Measurements from ENCODE around the gene NOTCH2. TPM values are rescaled to one million over a fixed set of nuclear protein-coding genes. Genes with fewer than 3 reads are reported as not detected.

NOTCH2 gene
- total RNA-seq, 1 experiment from 2014 or later, result 62.9 TPM

GRCh38 chr1:119893827-119894700 is 175.4 kb downstream of the NOTCH2 start:
- intact Hi-C loops (cut with micrococcal nuclease), result no loop called here
- Histone ChIP-seq H3K9ac (ENCODE audit: low read length) (no peak overlapping the region), H3K9me3 (ENCODE audit: control insufficient read depth in 1 of 2, insufficient read depth in 1 of 2, low read depth in 1 of 2, low read length in 2 of 2) (no peaks in the 10 kb centered on the region), H4K20me1 (ENCODE audit: insufficient read depth) (no peaks in the 10 kb centered on the region), H3K4me3 (replicated peaks in 1 of 2; ENCODE audit: low read depth in 1 of 2, low read length in 2 of 2) (no peak overlapping the region), H3K27ac (ENCODE audit: low read depth, low read length) (no peak overlapping the region), H2AFZ (ENCODE audit: low read depth, low read length, poor library complexity, severe bottlenecking) (no peak overlapping the region), H3K9me2 (ENCODE audit: insufficient read depth) (no peaks in the 10 kb centered on the region), H3K79me2 (ENCODE audit: insufficient read depth, low read length) (no peaks in the 10 kb centered on the region), H3K4me1 (ENCODE audit: control insufficient read depth in 1 of 2, insufficient read depth in 2 of 2, low read length in 2 of 2) (no peaks in the 10 kb centered on the region), H3K27me3 (ENCODE audit: insufficient read depth, low read length) (0 out of 2 replicates have a peak, but pooled peaks cover 5% of the 10 kb centered on the region), H3K36me3 (ENCODE audit: control insufficient read depth in 1 of 2, insufficient read depth in 2 of 2, low read length in 2 of 2) (no peaks in the 10 kb centered on the region), H3K4me2 (ENCODE audit: low read length) (no peak overlapping the region)
- CTCF ChIA-PET, result no interaction called here
- DNase-seq (ENCODE audit: low read depth, low spot score), result no peak
- no peak for TF ChIP-seq JUND (IDR thresholded peaks at IDR 0.05)
- TF ChIP-seq ZFX (IDR thresholded peaks at IDR 0.05), result no peak
- no peak for TF ChIP-seq EZH2phosphoT487 (IDR thresholded peaks at IDR 0.05; ENCODE audit: borderline replicate concordance)
- no peak for TF ChIP-seq EZH2 (IDR thresholded peaks at IDR 0.05)
- no peak for TF ChIP-seq RAD21 (IDR thresholded peaks at IDR 0.05; ENCODE audit: low read depth)
- no peak for TF ChIP-seq TCF7L2 (IDR thresholded peaks at IDR 0.05; ENCODE audit: borderline replicate concordance, extremely low read depth, insufficient read depth, insufficient read length)
- TF ChIP-seq CEBPB (IDR thresholded peaks at IDR 0.05; ENCODE audit: low read depth), result no peak
- TF ChIP-seq REST (IDR thresholded peaks at IDR 0.05; ENCODE audit: low read depth), result no peak
- no peak for TF ChIP-seq CTCF (IDR thresholded peaks at IDR 0.05 in 2 of 3, conservative IDR thresholded peaks at IDR 0.05 in 1 of 3; ENCODE audit: borderline replicate concordance in 1 of 3, insufficient read depth in 1 of 3, low read depth in 2 of 3, low read length in 2 of 3)
- no peak for TF ChIP-seq EGR1 (IDR thresholded peaks at IDR 0.05; ENCODE audit: low read depth)
- TF ChIP-seq POLR2A (IDR thresholded peaks at IDR 0.05; ENCODE audit: borderline replicate concordance, extremely low read depth, insufficient read depth, insufficient read length), result no peak
- no peak for TF ChIP-seq SIN3A (IDR thresholded peaks at IDR 0.05; ENCODE audit: low read depth)
- no peak for TF ChIP-seq FOSL1 (IDR thresholded peaks at IDR 0.05; ENCODE audit: low read depth)
- TF ChIP-seq ZBTB33 (IDR thresholded peaks at IDR 0.05; ENCODE audit: extremely low read depth, insufficient replicate concordance, low read length), result no peak
- TF ChIP-seq CBX3 (IDR thresholded peaks at IDR 0.05; ENCODE audit: low read depth), result no peak
- no peak for TF ChIP-seq SRF (IDR thresholded peaks at IDR 0.05; ENCODE audit: low read depth)
- RAD21 ChIA-PET (ENCODE audit: low non-redundant PET in 1 of 2, low total read pairs in 2 of 2, uncharacterized antibody in 2 of 2, unreplicated experiment in 2 of 2), result no interaction called here
- POLR2A ChIA-PET, result no interaction called here
- no peak for ATAC-seq
- BruUV-seq (replicated peaks), result no TSS peak

Measured in HCT116 (cell line).